H9 (cell line): Measurements from ENCODE around the gene UQCRC2. TPM values are rescaled to one million over a fixed set of nuclear protein-coding genes. Genes with fewer than 3 reads are reported as not detected.

Experiments
- DNase-seq: peaks from one replicate; pipeline ENCODE4 v3.0.0-alpha.2; 2017
- H2AFZ ChIP-seq: one replicate; pipeline ENCODE4 v1.6.1; 2013; ENCODE audit warnings: mild to moderate bottlenecking, low read length, control low read depth, moderate library complexity
- H2AK5ac ChIP-seq: 2 replicates; pipeline ENCODE4 v1.6.1; 2013; ENCODE audit warnings: low read length, control low read depth, mixed read lengths; ENCODE audit not compliant: insufficient read length
- H2BK120ac ChIP-seq: one replicate; pipeline ENCODE4 v1.6.1; 2013; ENCODE audit warnings: low read depth, mild to moderate bottlenecking, low read length, control low read depth, inconsistent platforms; ENCODE audit not compliant: poor library complexity, severe bottlenecking
- H2BK12ac ChIP-seq: 2 replicates; pipeline ENCODE4 v1.6.1; 2013; ENCODE audit warnings: low read length, control low read depth, mixed read lengths, low read depth; ENCODE audit not compliant: insufficient read length
- H2BK15ac ChIP-seq: 2 replicates; pipeline ENCODE4 v1.6.1; 2013; ENCODE audit warnings: low read depth, low read length, control low read depth
- H2BK20ac ChIP-seq: one replicate; pipeline ENCODE4 v1.6.1; 2013; ENCODE audit warnings: low read depth, mild to moderate bottlenecking, low read length, control low read depth, inconsistent platforms; ENCODE audit not compliant: poor library complexity, severe bottlenecking
- H2BK5ac ChIP-seq: 2 replicates; pipeline ENCODE4 v1.6.1; 2013; ENCODE audit warnings: low read length, control low read depth, mixed read lengths; ENCODE audit not compliant: insufficient read length
- H3K14ac ChIP-seq: 2 replicates; pipeline ENCODE4 v1.6.1; 2013; ENCODE audit warnings: low read length, control low read depth; ENCODE audit not compliant: insufficient read depth
- H3K18ac ChIP-seq: 2 replicates; pipeline ENCODE4 v1.6.1; 2013; ENCODE audit warnings: low read depth, mild to moderate bottlenecking, mixed read lengths, low read length, control low read depth; ENCODE audit not compliant: insufficient read length
- H3K23ac ChIP-seq: 2 replicates; pipeline ENCODE4 v1.6.1; 2013; ENCODE audit warnings: low read length, control low read depth, mixed read lengths, low read depth; ENCODE audit not compliant: insufficient read length
- H3K23me2 ChIP-seq: 2 replicates; pipeline ENCODE4 v1.6.1; 2013; ENCODE audit warnings: low read depth, mild to moderate bottlenecking, mixed read lengths, low read length, control low read depth; ENCODE audit not compliant: insufficient read length, poor library complexity, severe bottlenecking
- H3K27ac ChIP-seq: 2 replicates; pipeline ENCODE4 v1.5.1; 2013; ENCODE audit warnings: low read length, control low read depth, mixed read lengths, low read depth; ENCODE audit not compliant: insufficient read length
- H3K27me3 ChIP-seq: 2 replicates; pipeline ENCODE4 v1.6.1; 2013; ENCODE audit warnings: low read length, control low read depth, inconsistent platforms; ENCODE audit not compliant: insufficient read depth
- H3K4ac ChIP-seq: 2 replicates; pipeline ENCODE4 v1.6.1; 2013; ENCODE audit warnings: low read depth, mild to moderate bottlenecking, control low read depth, inconsistent platforms, low read length, moderate library complexity
- H3K4me1 ChIP-seq: 2 replicates; pipeline ENCODE4 v1.6.1; 2013; ENCODE audit warnings: low read length, control low read depth, inconsistent platforms; ENCODE audit not compliant: insufficient read depth
- H3K4me2 ChIP-seq: 2 replicates; pipeline ENCODE4 v1.6.1; 2013; ENCODE audit warnings: low read length, control low read depth, mixed read lengths; ENCODE audit not compliant: insufficient read length, insufficient read depth
- H3K56ac ChIP-seq: 2 replicates; pipeline ENCODE4 v1.6.1; 2013; ENCODE audit warnings: low read depth, mild to moderate bottlenecking, mixed read lengths, low read length, control low read depth; ENCODE audit not compliant: insufficient read length
- H3K79me1 ChIP-seq: 2 replicates; pipeline ENCODE4 v1.6.1; 2013; ENCODE audit warnings: low read depth, mild to moderate bottlenecking, moderate library complexity, low read length, control low read depth, inconsistent platforms; ENCODE audit not compliant: insufficient read depth, poor library complexity, severe bottlenecking
- H3K79me2 ChIP-seq: 2 replicates; pipeline ENCODE4 v1.6.1; 2013; ENCODE audit warnings: low read length, control low read depth, inconsistent platforms; ENCODE audit not compliant: insufficient read depth
- H3K9ac ChIP-seq: 2 replicates; pipeline ENCODE4 v1.6.1; 2013; ENCODE audit warnings: low read length, control low read depth, mixed read lengths; ENCODE audit not compliant: insufficient read length; ENCODE audit errors: extremely low read depth
- H3K9me3 ChIP-seq: one replicate; pipeline ENCODE4 v1.6.1; 2013; ENCODE audit warnings: low read depth, low read length, inconsistent platforms; ENCODE audit not compliant: control insufficient read depth
- H3T11ph ChIP-seq: one replicate; pipeline ENCODE4 v1.6.1; 2013; ENCODE audit warnings: mild to moderate bottlenecking, low read length, control low read depth, inconsistent platforms
- H4K20me1 ChIP-seq: one replicate; pipeline ENCODE4 v1.6.1; 2013; ENCODE audit not compliant: control insufficient read depth, insufficient read length, insufficient read depth
- H4K5ac ChIP-seq: 2 replicates; pipeline ENCODE4 v1.6.1; 2013; ENCODE audit warnings: low read depth, mild to moderate bottlenecking, mixed read lengths, low read length, control low read depth; ENCODE audit not compliant: insufficient read length
- H4K8ac ChIP-seq: replicated peaks from 2 replicates; pipeline ENCODE4 v1.6.1; 2013; ENCODE audit warnings: low read length, control low read depth, mixed read lengths, low read depth; ENCODE audit not compliant: insufficient read length
- H4K91ac ChIP-seq: 2 replicates; pipeline ENCODE4 v1.6.1; 2013; ENCODE audit warnings: low read depth, mild to moderate bottlenecking, moderate library complexity, mixed read lengths, low read length, control low read depth; ENCODE audit not compliant: insufficient read length
- H3K27ac Mint-ChIP-seq, 3 experiments: 2 replicates in 2 of 3; 3 replicates in 1 of 3; pipeline ENCODE4 v1.8.0; 2020 to 2021; ENCODE audit warnings: mixed read lengths in 3 of 3, mild to moderate bottlenecking in 1 of 3, moderate library complexity in 1 of 3
- H3K27me3 Mint-ChIP-seq: 2 replicates; pipeline ENCODE4 v1.8.0; 2021; ENCODE audit warnings: low read depth, mild to moderate bottlenecking, moderate library complexity, mixed read lengths
- H3K36me3 Mint-ChIP-seq, 3 experiments: 2 replicates in 2 of 3; 3 replicates in 1 of 3; pipeline ENCODE4 v1.8.0; 2020 to 2021; ENCODE audit warnings: low read depth in 3 of 3, mixed read lengths in 3 of 3; ENCODE audit not compliant: insufficient read depth in 1 of 3
- H3K4me1 Mint-ChIP-seq, 2 experiments: 2 replicates each; pipeline ENCODE4 v1.8.0; 2020; ENCODE audit warnings: mixed read lengths in 2 of 2
- H3K4me3 Mint-ChIP-seq, 2 experiments: 2 replicates in 1 of 2; 3 replicates in 1 of 2; pipeline ENCODE4 v1.8.0; 2020 to 2021; ENCODE audit warnings: mild to moderate bottlenecking in 2 of 2, mixed read lengths in 2 of 2, moderate library complexity in 1 of 2
- H3K9me3 Mint-ChIP-seq, 2 experiments: 2 replicates in 1 of 2; 3 replicates in 1 of 2; pipeline ENCODE4 v1.8.0; 2020; ENCODE audit warnings: mild to moderate bottlenecking in 2 of 2, mixed read lengths in 2 of 2, moderate library complexity in 1 of 2
- WGBS: extraction: QIAGEN DNeasy Blood & Tissue Kit; methylation state at CpG from one replicate; pipeline ENCODE4 v1.1.7; 2013; ENCODE audit warnings: missing lambda C conversion rate, low lambda C conversion rate, mixed read lengths; ENCODE audit not compliant: insufficient read length; ENCODE audit errors: extremely low coverage; 5-methylcytosine and 5-hydroxymethylcytosine counted together
- total RNA-seq: library from RNA; stranded (reverse); gene quantifications from 2 replicates; pipeline ENCODE4 v1.2.1, GENCODE V29; 2021
- TF ChIP-seq, protein P1 (sequence below): fragments of 200-600 bp; sonication (generic); conservative IDR thresholded peaks from 3 replicates; pipeline ENCODE4 v1.8.0; 2021; ENCODE audit warnings: antibody characterized with exemption, mild to moderate bottlenecking

The UQCRC2 gene
- total RNA-seq, 1 experiment from 2014 or later = 228 TPM

DNA sequence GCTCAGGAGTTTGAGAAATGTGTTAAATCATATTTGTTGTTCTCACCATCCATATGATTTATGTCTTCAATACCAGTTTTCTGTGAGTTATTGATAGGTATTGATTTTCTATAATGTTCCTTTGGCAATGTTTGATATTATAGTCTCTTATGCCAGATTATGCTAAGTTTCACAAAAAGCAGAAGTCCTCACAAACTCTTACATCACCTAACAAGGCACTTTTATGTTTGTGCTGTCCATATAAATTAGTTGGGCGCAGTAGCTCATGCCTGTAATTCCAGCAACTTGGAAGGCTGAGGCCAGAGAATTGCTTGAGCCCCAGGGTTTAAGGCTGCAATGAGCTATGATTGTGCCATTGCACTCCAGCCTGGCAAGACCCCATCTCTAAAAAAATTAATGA is 12.6 kb upstream of the UQCRC2 start:
- Histone ChIP-seq H2BK120ac (no peak overlapping the region), H4K5ac (no peak overlapping the region), H3K79me2 (no peaks in the 10 kb centered on the region), H4K8ac (no peak overlapping the region), H3K9ac (no peak overlapping the region), H4K91ac (no peak overlapping the region), H3K4me2 (no peak overlapping the region), H4K20me1 (no peaks in the 10 kb centered on the region), H2BK20ac (no peak overlapping the region), H3T11ph (no peak overlapping the region), H2BK15ac (no peak overlapping the region), H3K23me2 (no peaks in the 10 kb centered on the region), H3K27me3 (no peaks in the 10 kb centered on the region), H3K4ac (no peak overlapping the region), H3K9me3 (no peaks in the 10 kb centered on the region), H3K18ac (no peak overlapping the region), H2AFZ (no peak overlapping the region), H3K56ac (no peak overlapping the region), H3K27ac (no peak overlapping the region), H3K4me1 (no peaks in the 10 kb centered on the region; the same call in 1 of the 2 replicates), H3K14ac (no peak overlapping the region), H3K79me1 (no peaks in the 10 kb centered on the region), H2AK5ac (no peak overlapping the region), H2BK12ac (no peak overlapping the region), H3K23ac (no peak overlapping the region), H2BK5ac (no peak overlapping the region)
- Mint-ChIP-seq H3K9me3 (no peaks in the 10 kb centered on the region), H3K27ac (no peak overlapping the region), H3K27me3 (peaks cover 21% of the 10 kb centered on the region), H3K4me3 (no peak overlapping the region), H3K36me3 (no peaks in the 10 kb centered on the region), H3K4me1 (peaks cover 0 to 3% of the 10 kb centered on the region in 2 experiments; a peak in 1 of 4 replicates)
- no CpG with 5 or more reads among the region's 1 CpG for WGBS
- TF ChIP-seq, protein P1, sequence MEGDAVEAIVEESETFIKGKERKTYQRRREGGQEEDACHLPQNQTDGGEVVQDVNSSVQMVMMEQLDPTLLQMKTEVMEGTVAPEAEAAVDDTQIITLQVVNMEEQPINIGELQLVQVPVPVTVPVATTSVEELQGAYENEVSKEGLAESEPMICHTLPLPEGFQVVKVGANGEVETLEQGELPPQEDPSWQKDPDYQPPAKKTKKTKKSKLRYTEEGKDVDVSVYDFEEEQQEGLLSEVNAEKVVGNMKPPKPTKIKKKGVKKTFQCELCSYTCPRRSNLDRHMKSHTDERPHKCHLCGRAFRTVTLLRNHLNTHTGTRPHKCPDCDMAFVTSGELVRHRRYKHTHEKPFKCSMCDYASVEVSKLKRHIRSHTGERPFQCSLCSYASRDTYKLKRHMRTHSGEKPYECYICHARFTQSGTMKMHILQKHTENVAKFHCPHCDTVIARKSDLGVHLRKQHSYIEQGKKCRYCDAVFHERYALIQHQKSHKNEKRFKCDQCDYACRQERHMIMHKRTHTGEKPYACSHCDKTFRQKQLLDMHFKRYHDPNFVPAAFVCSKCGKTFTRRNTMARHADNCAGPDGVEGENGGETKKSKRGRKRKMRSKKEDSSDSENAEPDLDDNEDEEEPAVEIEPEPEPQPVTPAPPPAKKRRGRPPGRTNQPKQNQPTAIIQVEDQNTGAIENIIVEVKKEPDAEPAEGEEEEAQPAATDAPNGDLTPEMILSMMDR = no peak
- DNase-seq = no peak
